ENCODE data around the gene RGS10.

- TF ChIP-seq POLR2A (IDR thresholded peaks at IDR 0.05; ENCODE audit: low read length) (no peak), GATA1 (IDR thresholded peaks at IDR 0.05; ENCODE audit: low read depth, low read length) (no peak)
Observed at GRCh38 chr10:119452396-119452795, 90.1 kb downstream of the RGS10 start.
